ENCODE data around the gene DAB2IP.

- no peak for TF ChIP-seq CTCF (IDR thresholded peaks at IDR 0.05; ENCODE audit: low read length)
- no peak for TF ChIP-seq EZH2 (IDR thresholded peaks at IDR 0.05; ENCODE audit: borderline replicate concordance, low read length)
These were observed 159.7 kb downstream of the DAB2IP start for GRCh38 chr9:121811140-121811539.

Measured in OCI-LY1 (cell line).